OCI-LY1 (cell line): Measurements from ENCODE around the gene RGS14.

Experiments
- H2AFZ ChIP-seq: fragments of 200-600 bp; sonication (generic), shearing (Covaris generic); 2 replicates; pipeline ENCODE4 v1.6.0; 2014; ENCODE audit warnings: antibody characterized with exemption, mild to moderate bottlenecking, low read length
- H3F3A ChIP-seq: fragments of 200-600 bp; sonication (generic), shearing (Covaris generic); 2 replicates; pipeline ENCODE4 v1.6.0; 2014; ENCODE audit warnings: mild to moderate bottlenecking, antibody characterized with exemption, low read length, moderate library complexity; ENCODE audit not compliant: insufficient read depth
- H3K27ac ChIP-seq: fragments of 200-600 bp; sonication (generic); 2 replicates; pipeline ENCODE4 v1.5.1; 2014; ENCODE audit warnings: low read length, mixed run types, mild to moderate bottlenecking, low read depth; ENCODE audit not compliant: poor library complexity, severe bottlenecking
- H3K27me3 ChIP-seq: fragments of 200-600 bp; sonication (generic); 2 replicates; pipeline ENCODE4 v1.6.0; 2014; ENCODE audit warnings: antibody characterized with exemption, mild to moderate bottlenecking, low read length, moderate library complexity; ENCODE audit not compliant: insufficient read depth
- H3K36me3 ChIP-seq: fragments of 200-600 bp; sonication (generic); 2 replicates; pipeline ENCODE4 v1.6.1; 2014; ENCODE audit warnings: mild to moderate bottlenecking, antibody characterized with exemption, low read length, moderate library complexity, mixed read lengths; ENCODE audit not compliant: insufficient read depth
- H3K4me1 ChIP-seq: fragments of 200-600 bp; sonication (generic); 2 replicates; pipeline ENCODE4 v1.5.1; 2014; ENCODE audit warnings: mild to moderate bottlenecking, low read length, moderate library complexity; ENCODE audit not compliant: insufficient read depth, severe bottlenecking
- H3K4me2 ChIP-seq: fragments of 200-600 bp; sonication (generic), shearing (Covaris generic); 2 replicates; pipeline ENCODE4 v1.6.1; 2014; ENCODE audit warnings: low read length
- H3K4me3 ChIP-seq: fragments of 200-600 bp; sonication (generic); 2 replicates; pipeline ENCODE4 v1.5.1; 2014; ENCODE audit warnings: low read length, low read depth, mild to moderate bottlenecking, mixed read lengths; ENCODE audit not compliant: poor library complexity, severe bottlenecking
- H3K79me2 ChIP-seq: fragments of 200-600 bp; shearing (Covaris generic); 2 replicates; pipeline ENCODE4 v1.6.1; 2016; ENCODE audit warnings: mixed run types, low read length, mixed read lengths; ENCODE audit not compliant: insufficient read depth
- H3K9ac ChIP-seq: fragments of 200-600 bp; sonication (generic), shearing (Covaris generic); 2 replicates; pipeline ENCODE4 v1.6.1; 2014; ENCODE audit warnings: mild to moderate bottlenecking, low read length, mixed read lengths
- H3K9me2 ChIP-seq: fragments of 200-600 bp; sonication (generic), shearing (Covaris generic); 2 replicates; pipeline ENCODE4 v1.6.1; 2014; ENCODE audit warnings: low read depth, mild to moderate bottlenecking, low read length, mixed read lengths
- H3K9me3 ChIP-seq: fragments of 200-600 bp; shearing (Covaris generic); 2 replicates; pipeline ENCODE4 v1.6.1; 2014; ENCODE audit warnings: low read length, mixed read lengths
- H4K20me1 ChIP-seq: fragments of 200-600 bp; sonication (generic), shearing (Covaris generic); 2 replicates; pipeline ENCODE4 v1.6.0; 2016; ENCODE audit warnings: mild to moderate bottlenecking, low read length; ENCODE audit not compliant: insufficient read depth
- EZH2 ChIP-seq: fragments of 200-600 bp; sonication (generic), shearing (Covaris generic); IDR thresholded peaks from 2 replicates; pipeline ENCODE4 v1.8.0; 2017; ENCODE audit warnings: borderline replicate concordance, mixed run types, mild to moderate bottlenecking, antibody characterized with exemption, low read length, moderate library complexity, mixed read lengths
- TF ChIP-seq, protein P1 (sequence below): fragments of 200-600 bp; sonication (generic), shearing (Covaris generic); IDR thresholded peaks from 2 replicates; pipeline ENCODE4 v1.5.1; 2017; ENCODE audit warnings: mild to moderate bottlenecking, antibody characterized with exemption, low read length, moderate library complexity, mixed read lengths

RGS14 gene

DNA sequence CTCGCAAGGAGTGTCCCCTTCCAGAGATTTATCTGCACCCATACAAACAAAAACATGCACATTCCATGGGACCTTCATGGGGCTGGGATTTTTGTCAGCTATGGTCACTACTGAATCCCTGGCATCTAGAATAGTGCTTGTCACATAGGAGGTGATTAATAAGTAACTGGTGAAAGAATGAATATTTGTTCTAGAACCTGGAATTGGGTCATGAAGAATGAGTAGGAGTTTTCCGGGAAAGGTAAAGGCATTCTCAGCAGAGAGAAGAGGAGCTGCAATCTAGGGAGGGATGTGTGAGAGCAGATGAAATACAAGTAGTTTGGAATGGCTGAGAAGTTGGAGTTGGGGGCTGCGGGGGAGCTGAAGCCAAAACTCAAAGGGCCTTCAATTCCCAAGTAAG lies 3.5 kb upstream of the RGS14 start:
- Histone ChIP-seq H4K20me1 (no peaks in the 10 kb centered on the region), H3K79me2 (peaks cover 21% of the 10 kb centered on the region), H3K4me2 (no peak overlapping the region), H2AFZ (no peak overlapping the region), H3K9me3 (no peaks in the 10 kb centered on the region), H3K36me3 (peaks cover 6% of the 10 kb centered on the region; the same call in 1 of the 2 replicates), H3K9me2 (no peaks in the 10 kb centered on the region), H3K9ac (no peak overlapping the region), H3K4me3 (no peak overlapping the region), H3F3A (no peaks in the 10 kb centered on the region), H3K27ac (no peak overlapping the region), H3K4me1 (peaks cover 55% of the 10 kb centered on the region), H3K27me3 (no peaks in the 10 kb centered on the region)
- TF ChIP-seq, protein P1, sequence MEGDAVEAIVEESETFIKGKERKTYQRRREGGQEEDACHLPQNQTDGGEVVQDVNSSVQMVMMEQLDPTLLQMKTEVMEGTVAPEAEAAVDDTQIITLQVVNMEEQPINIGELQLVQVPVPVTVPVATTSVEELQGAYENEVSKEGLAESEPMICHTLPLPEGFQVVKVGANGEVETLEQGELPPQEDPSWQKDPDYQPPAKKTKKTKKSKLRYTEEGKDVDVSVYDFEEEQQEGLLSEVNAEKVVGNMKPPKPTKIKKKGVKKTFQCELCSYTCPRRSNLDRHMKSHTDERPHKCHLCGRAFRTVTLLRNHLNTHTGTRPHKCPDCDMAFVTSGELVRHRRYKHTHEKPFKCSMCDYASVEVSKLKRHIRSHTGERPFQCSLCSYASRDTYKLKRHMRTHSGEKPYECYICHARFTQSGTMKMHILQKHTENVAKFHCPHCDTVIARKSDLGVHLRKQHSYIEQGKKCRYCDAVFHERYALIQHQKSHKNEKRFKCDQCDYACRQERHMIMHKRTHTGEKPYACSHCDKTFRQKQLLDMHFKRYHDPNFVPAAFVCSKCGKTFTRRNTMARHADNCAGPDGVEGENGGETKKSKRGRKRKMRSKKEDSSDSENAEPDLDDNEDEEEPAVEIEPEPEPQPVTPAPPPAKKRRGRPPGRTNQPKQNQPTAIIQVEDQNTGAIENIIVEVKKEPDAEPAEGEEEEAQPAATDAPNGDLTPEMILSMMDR, result no peak
- no peak for TF ChIP-seq EZH2

DNA sequence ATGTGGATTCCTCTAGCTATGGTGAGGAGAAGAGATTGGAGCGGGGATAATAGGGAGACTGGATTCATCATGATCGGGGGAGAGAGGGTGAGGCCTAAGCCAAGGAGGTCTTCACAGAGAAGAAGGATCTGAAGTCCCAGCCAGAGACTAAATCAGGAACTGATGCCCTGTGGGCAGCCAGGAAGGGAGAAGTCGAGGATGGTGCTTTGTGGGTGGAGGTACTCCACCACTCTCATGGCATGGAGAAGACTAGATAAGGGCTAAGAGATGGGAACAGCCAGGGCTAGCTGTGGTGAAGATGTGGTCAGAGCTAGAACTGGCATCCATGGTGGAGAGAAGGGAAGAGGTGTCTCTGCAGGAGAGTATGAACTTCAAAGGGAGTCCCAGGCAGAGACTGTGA lies 3.0 kb upstream of the RGS14 start:
- H4K20me1 ChIP-seq, result no peaks in the 10 kb centered on the region
- H2AFZ ChIP-seq, result no peak overlapping the region
- H3K9me3 ChIP-seq, result no peaks in the 10 kb centered on the region
- H3K27me3 ChIP-seq, result no peaks in the 10 kb centered on the region
- H3K4me1 ChIP-seq, result peaks cover 55% of the 10 kb centered on the region
- no peaks in the 10 kb centered on the region for H3F3A ChIP-seq
- peaks cover 16% of the 10 kb centered on the region for H3K79me2 ChIP-seq
- no peak overlapping the region for H3K9ac ChIP-seq
- TF ChIP-seq EZH2, result no peak
- TF ChIP-seq, protein P1, result no peak
- no peaks in the 10 kb centered on the region for H3K9me2 ChIP-seq
- H3K4me2 ChIP-seq, result no peak overlapping the region
- H3K36me3 ChIP-seq, result peaks cover 2% of the 10 kb centered on the region; the same call in 1 of the 2 replicates
- H3K4me3 ChIP-seq, result no peak overlapping the region
- H3K27ac ChIP-seq, result no peak overlapping the region

DNA sequence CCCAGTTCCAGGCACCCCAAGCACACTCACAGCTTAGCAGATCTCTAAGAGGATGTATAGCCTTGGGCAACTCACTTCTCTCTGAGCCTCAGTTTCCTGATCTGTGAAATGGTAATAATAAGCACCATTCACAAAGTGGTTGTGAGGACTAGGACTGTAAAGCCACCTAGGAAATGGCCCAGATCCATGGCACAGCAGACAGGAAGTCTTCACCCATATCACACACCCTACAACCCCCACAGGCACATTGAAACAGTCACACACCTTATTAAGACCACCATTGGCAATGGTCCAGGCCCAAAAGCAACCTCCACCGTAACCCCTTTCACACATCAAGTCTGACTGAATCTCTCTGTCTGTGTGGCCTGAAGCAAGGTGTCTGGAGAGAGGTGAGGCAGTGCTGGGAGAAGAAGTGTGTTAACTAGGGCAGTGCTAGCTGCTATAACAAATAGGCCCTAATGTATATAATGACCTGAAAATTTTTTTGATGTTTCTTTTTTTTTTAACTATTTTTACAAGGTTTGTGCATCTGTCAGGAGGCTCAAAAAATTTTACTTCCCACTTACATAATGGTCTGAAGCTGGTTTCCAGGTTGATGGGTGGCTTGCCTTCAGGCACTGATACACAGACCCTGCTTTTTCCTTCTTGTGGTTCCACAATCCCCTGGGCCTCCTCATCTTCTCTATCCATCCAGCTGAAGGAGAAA lies 2.4 kb upstream of the RGS14 start:
- H3K4me3 ChIP-seq, result no peak overlapping the region
- no peak overlapping the region for H3K4me2 ChIP-seq
- H3K79me2 ChIP-seq, result peaks cover 10% of the 10 kb centered on the region
- H3K9ac ChIP-seq, result no peak overlapping the region
- no peaks in the 10 kb centered on the region for H3K27me3 ChIP-seq
- TF ChIP-seq, protein P1, result no peak
- no peaks in the 10 kb centered on the region for H4K20me1 ChIP-seq
- peak overlapping the region; percentile 84 for H3K27ac ChIP-seq
- no peaks in the 10 kb centered on the region for H3K36me3 ChIP-seq
- peaks cover 54% of the 10 kb centered on the region for H3K4me1 ChIP-seq
- H3F3A ChIP-seq, result no peaks in the 10 kb centered on the region
- H3K9me3 ChIP-seq, result no peaks in the 10 kb centered on the region
- H3K9me2 ChIP-seq, result no peaks in the 10 kb centered on the region
- H2AFZ ChIP-seq, result no peak overlapping the region
